HCEC 1CT (cell line): ENCODE data around the gene TSPEAR.

Experiments
- DNase-seq: peaks from one replicate; pipeline ENCODE4 v3.0.0-alpha.2; 2017

Gene TSPEAR

DNA sequence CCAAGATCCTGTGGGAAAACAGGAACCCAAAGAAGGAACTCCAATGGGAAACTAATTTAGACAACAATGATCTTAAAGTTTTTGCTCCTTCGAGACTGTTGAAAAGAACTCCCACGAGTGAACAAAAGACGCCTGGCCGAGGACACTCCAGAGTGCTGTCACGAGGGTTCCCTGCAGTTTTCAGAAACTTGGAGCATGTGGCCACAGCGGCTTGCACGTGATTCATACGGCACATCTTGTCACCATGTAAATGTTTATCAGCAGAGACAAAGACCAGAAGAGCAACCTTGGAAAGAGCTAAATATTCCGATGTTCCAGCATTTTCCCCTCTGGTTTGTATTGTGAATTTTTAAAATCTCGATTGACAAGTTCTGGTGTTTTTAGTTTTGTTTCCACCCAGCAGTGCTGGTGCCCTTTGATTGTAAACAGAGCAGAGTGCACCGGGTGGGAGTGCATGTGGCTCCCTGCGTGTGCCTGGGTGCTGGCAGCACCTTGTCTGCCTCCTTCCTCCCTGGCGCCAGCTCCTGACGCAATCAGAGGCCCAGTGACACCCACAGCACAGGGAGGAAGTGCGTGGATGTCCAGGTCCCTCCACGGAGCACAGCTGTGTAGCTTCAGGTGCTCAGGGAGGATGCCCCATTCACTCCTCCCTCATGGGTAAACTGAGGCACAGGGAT lies 233.1 kb downstream of the TSPEAR start:
- no peak for DNase-seq

DNA sequence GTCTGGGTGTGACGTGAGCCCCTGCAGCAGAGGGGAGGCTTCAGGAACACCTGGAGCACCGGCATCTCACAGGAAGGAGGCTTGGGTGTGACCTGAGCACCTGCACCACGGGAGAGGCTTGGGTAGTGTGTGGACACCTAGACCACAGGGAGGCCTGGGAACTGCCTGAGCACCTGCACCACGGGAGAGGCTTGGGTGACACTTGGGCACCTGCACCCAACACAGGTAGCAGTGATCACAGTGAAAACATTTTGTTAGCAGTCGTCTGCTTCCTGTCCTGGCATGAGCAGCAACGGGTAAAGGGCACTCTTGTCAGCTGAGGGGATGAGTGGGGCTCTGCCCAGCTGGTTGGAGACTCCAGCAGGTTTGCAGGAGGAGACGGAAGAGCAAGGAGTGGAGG lies 233.7 kb downstream of the TSPEAR start:
- DNase-seq, result no peak

DNA sequence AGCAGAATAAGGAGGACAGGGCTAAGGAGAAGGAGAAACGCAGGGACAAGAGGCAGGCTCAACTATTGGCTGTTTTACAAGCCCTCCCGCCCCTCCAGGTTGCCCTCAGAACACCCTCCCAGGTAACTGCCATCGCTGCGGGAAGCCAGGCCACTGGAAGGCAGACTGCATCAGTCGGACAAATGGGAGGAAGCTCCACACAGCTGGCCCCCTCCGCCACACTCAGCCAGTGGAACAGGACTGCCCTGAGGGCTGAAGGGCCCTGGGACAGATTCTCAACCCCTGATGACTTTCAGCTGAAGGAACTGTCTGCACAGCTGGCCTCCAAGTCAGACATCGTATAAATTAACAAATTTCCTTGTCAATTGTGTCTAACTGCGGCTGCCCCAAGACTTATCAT lies 234.2 kb downstream of the TSPEAR start:
- no peak for DNase-seq

DNA sequence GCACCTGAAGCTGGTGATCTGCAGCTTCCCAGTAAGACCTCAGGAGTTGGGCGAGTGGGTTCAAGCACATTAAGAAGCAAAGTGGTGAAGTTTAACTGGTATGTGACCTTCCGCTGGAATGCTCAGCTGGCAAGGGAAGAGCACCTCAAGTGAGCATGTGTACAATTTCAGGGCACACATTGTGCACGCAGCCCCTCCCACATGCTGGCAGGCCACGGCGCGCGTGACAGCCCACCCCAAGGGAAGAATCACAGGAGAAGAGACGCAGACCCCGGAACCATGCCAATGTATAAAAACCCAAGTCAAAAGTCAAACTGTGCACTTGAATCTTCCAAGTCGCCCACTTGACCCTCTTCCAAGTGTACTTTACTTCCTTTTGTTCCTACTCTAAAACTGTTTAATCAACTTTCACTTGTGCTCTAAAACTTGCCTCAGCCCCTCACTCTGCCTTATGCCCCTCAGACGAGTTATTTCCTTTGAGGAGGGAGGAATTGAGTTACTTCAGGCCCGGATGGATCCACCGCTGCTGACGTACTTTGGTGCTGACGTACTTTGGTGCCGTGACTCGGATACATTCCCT lies 236.0 kb downstream of the TSPEAR start:
- no peak for DNase-seq

DNA sequence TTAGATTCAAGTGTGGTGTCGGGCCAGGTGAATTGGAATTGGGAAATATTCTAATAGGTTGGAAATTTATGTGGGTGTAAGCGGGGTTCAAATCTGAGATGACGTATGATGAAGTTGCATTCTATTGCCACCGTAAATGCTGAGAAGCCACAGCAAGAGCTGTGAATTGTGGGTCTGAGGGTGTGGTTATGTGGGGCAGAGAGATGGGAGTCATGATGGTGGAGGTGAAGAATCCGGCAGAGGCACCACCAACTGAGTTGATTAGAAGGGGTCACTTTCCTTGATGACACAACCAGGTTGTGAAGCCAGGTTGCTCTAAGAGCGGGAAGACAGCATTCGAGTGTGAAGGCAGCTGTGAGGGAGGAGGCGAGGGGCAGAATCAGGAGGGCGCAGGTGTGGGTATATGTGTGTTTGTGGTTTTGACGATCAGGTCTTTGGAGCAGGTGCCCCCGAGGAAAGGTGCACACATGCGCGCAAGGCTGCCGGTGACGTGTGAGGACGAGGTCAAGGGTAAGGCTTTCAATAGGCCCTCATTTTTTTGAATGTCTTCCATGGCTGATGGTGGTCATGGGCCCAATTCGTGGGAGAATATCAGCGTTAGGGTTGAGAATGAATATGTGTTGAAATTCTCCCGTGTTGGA lies 237.3 kb downstream of the TSPEAR start:
- no peak for DNase-seq

DNA sequence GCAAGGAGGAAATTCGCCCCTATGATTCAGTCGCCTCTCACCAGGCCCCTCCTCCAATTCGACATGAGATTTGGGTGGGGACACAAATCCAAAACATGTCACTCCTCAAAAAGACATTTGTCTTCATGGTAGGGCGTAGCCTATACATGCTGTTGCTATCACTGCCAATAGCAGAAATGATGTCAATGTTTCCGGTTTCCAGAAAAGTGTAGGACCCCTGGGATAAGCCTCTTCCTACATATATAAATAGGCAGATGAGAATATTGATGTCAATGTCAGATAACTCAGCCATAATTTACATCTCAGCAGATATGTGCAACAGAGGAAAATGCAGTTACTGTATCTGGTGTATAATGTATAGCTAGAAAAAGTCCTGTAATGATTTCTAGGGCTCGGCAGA lies 239.4 kb downstream of the TSPEAR start:
- DNase-seq, result no peak

DNA sequence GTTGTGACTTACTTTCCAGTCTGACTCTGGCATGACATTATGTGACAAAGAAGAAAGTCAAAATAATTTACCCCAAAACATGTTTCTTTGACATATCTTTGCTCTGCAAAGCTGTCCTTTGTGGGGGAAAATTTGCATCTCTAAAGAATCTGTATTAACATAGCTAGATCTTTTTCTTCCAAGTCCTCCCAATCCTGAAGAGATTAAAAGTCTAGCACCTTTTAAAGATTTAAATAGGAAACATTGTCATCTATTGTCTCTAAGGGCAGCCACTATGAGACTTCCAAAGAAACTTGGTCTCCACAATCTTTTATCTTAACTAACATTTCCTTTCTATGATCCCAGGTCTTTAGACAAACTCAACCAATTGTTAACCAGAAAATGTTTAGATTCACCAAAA lies 240.0 kb downstream of the TSPEAR start:
- no peak for DNase-seq

DNA sequence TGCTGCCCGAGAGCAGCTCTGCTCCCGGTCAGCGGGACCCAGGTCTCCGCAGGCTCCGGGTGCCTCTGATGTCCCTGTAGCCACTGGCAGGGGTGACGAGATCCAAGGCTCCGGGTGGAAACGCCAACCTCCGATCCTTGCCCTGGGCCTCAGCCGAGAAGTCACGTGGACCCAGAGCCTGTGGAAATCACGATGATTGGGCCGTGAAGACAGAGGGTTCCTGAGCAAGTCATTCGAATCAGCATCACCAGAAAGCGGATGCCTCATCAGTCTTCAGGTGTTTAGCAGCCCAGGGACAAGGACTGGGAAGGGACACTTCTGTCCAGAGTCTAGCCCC lies 243.5 kb downstream of the TSPEAR start:
- no peak for DNase-seq

DNA sequence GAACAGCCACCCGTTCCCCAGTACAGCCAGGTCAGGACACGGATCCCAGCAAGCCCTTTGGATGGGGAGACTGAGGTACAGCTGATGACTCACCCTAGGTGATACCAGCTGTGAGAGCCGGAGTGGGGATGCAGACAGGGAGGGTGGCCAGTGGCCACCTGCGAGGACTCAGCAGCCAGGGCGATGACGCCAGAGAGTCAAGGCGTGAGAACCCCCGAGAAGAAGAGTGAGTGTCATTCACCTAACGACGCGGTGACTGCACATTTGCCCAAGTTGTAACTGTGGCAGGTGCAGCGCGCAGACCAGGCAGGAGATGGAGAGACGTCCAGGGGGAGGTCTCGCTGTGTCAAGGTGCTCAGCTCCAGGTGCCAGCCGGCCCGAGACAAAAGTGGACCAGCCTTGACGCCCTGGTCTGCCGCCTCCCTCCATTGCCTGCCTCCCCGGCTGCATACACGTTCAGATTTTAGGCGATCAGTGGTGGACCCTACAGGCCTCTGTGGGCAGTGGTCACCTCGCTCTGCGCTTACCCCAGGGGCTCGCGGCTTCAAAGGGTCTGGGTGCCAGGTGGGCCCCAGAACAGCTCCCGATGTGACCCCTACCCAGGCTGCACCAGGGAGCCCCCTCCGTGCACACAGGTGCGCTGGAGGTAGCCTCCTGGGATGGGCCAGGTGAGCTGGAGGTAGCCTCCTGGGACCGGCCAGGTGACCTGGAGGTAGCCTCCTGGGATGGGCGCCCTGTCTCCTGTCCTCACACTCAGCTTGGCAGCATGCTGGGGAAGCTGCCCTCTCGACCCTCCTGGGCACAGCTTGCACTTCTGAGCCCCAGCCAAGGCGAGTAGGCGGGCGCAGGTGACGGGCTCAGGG lies 244.1 kb downstream of the TSPEAR start:
- DNase-seq, result no peak

DNA sequence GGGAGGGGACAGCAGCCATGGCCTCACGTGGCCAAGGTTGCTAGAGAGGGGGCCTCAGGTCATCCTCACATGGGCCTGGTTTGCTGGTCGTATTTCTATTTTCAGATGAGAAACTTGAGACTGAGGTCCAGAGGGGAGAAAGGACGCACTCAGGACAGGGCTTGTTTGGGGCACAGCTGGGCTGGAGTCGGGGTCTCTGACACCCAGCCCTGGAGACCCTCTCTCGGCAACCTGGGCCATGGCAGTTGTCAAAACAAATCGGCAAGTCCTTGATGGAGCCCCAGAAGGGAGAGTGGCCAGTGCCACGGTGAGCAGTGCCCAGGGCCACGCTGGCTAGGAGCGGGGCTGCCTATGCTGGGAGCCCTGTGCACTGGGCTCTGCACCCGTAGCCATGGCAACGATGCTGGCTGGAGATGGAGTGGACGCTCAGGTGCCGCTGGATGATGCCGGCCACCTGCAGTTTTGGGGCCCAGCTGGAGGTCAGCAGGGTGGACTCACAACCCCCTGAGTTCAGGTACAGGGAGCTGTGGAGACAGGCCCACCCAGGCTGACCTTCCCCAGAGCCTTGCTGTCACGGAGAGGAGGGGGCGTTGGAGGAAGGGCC lies 244.9 kb downstream of the TSPEAR start:
- no peak for DNase-seq

DNA sequence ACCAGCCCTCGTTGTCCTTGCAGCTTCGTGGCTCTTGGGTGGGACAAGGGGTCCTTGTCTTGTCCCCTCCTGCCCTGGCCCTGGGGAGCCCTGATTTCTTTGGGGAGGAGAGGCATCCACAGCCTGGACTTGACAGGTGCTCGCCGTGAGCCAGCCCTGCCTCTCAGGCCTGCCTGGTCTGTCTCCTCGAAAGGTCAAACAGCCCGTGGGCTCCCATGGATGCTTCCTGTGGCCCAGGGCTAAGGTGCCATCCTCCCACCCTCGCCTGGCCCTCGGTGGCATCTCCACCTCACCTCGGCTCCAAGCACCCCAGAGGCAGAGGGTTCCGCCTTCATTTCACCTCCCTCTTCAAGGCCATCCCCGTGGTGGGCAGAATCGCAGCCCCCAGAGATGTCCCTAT lies 247.0 kb downstream of the TSPEAR start:
- no peak for DNase-seq

DNA sequence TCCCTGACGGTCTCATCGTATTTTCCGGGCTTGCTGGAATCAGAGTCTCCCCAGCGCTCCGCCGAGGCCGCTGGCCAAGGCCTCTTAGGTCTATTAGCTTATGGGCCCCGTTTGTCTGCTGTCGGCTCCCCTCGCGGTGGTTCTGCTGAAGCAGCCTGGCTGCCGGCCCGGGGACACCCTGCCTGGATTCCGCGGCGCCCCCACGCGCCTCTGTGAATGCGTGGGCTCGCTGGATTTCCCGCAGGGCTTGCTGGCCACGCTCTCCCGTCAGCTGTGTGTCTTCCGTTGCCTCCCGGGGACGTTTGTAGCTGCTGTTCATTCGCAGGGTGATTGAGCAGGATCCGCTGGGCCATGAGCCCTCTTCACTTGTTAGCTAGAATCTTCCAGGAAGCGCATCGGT lies 247.6 kb downstream of the TSPEAR start:
- no peak for DNase-seq

DNA sequence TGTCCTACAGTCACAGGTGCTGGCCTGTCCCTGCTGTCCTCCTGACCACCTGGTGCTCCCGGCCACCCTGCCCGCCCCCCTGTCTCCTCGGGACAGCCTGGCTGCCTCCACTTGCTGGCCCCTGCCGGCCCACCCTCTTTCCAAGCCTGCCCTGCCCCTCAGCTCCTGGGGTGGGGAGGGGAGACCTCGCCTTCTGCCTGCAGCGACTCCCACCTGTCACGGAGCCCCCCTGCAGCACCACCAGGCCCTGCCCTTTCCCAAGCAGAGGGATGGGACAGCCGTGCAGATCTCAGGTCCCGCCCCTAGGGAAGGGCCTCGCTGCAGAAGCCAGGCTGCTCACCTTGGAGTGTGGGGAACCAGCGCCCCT lies 248.6 kb downstream of the TSPEAR start:
- no peak for DNase-seq

DNA sequence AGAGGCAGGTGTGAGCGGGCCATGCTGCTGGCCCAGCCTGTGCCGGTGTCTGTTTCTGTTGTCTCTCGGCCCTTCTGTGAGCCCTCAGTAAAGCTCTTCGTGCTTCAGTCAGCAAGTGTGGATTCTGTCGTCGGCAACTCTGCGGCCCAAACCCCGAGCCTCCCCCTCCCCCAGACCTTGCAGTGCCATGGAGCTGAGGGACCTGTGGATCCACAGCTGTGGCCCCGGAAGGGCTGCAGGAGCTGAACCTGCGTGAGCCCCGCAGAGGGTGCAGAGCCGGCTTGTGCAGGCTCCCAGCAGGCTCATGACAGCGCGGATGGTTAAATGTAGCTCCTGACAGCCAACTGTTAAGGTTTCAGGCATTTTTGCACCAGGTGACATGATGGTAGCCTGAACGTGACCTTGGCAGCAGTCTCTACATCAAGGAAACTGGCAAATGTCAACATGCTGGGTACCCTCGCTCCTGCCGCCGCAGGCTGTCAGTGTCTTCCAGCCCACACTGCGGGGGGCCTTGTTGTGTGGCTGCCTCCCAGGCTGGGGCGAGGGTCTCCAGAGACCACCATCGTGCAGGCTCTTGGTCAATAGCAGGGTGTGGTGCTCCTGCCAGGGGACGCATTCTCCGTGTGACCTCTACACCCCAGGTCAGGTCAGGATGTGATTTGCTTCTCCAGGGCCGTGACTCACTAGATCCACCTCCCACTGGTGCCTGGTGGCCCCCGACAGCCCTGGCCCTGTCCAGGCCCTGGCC lies 249.1 kb downstream of the TSPEAR start:
- no peak for DNase-seq

DNA sequence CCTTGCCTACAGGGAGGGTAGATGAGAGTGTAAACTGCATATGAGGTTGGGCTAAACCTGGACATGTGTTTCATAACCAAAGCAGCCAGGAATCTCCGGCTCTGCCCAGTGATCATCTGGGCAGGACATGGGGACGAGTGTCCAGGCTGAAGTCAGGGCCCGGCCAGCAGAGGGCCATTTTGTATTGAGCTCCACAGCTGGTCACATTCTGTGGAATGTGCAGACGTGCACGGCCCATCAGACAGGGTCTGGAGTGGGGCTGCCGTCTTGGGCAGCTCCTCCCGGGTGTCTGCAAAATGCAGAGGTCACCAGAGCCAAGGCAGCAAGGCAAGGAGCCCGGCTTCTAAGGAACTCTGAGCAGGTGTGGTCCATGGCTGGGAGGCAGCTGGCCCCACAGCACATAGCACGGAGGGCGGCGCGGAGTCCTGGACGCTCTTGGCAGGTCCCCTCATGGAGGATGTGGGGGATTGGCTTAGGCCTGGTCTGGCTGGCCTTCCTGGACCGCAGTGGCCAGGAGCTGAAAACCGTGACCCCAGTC lies 249.8 kb downstream of the TSPEAR start:
- DNase-seq, result no peak

DNA sequence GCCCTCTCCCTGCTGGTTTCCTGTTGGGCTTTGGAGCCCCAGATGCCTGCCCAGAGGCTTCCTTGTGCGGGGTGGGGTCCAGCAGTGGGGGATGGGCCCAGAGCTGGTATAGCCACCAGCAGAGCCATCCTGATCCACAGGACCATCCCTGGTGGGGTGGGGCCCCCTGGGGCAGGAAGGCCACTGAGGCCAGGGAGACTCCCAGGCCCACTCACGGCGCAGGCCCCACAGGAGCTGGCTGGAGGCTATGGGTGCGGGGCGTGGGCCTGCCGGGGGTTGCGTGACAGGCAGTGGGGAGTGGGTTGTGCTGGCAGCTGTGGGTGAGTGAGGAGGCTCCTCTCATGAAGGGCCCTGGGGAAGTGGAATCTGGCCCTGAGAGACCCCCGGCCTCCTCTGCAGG lies 250.4 kb downstream of the TSPEAR start:
- no peak for DNase-seq

DNA sequence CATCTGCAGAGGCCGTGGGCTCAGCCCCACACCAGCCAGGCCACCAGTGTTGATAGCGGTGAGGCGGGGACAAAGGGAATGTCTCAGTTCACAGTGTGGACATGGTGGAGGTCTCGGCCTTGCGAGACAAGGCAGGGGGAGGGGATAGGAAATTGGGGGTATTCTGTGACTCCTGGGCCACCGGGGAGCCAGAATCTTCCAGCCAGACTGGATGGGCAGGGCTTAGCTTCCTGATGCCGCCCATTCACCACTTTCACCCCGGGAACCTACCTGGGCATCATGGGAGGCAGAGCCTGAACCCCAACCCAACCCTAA lies 251.0 kb downstream of the TSPEAR start:
- DNase-seq, result no peak

DNA sequence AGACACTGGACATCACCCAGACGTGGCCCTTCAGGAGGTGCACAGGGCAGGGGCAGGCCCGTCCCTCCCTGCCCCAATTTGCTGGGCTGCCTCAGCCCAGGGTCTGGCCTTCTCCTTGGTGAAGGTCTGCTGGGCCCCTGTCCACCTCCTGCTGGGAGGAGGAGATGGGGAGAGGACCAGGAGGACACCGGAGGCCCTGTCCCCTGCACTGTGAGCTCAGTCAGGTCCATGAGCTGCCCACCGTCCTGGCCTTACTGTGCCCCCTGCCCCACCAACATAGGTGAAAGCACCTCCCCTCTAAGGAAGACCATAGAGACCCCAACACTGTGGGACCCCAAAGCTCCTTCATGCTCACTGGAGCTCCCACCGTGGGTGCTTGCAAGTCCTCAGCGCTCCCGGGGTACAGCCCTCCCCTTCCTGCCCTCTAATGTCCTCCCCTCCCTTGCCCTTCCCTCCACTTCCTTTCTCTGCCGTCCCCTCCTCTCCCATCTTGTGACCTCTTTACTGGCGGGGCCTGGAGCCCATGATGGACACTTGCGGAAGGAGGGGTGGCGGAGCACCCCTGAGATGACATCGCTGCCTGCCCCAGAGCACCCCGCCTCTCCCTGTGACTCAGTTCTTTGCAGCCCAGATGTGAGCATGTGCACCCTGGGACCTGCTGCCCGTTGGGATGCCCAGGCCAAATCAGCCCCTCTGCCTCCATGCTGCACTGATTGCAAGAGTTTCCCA lies 251.5 kb downstream of the TSPEAR start:
- DNase-seq, result no peak

DNA sequence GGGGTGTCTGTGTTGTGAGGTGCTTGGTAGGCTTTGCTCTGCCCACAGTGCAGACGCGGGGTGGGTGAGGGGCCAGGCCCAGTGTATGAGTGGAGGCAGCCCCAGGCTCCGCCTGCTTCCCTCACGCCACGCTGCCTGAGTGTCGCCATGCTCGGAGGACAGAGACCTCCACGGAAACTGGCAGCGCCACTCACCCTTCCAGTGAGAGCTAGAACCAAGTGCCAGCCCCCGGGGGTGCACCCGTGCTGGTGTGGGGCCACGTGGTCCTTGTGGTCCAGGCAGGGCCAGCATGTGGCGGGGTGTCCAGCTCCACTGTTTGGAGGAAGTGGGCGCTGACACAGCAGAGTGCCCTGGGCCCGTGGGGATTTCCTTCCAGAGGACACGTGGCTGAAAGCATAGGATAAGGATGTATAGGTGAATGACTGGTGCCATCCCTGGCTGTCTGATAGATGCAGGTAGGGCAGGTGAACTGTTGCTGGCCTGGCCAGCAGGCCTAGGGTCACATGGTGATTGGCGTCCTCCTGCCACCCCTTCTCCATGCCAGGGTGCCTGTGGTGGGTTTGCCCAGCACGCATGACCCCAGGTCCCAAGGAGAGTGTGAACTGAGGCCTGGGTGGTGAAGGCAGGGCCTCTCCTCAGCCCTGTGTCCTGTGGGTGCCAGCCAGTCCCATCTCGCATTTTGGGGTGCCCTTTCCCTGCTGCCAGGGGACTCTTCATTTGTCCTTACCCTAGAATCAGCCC lies 252.2 kb downstream of the TSPEAR start:
- DNase-seq, result no peak

DNA sequence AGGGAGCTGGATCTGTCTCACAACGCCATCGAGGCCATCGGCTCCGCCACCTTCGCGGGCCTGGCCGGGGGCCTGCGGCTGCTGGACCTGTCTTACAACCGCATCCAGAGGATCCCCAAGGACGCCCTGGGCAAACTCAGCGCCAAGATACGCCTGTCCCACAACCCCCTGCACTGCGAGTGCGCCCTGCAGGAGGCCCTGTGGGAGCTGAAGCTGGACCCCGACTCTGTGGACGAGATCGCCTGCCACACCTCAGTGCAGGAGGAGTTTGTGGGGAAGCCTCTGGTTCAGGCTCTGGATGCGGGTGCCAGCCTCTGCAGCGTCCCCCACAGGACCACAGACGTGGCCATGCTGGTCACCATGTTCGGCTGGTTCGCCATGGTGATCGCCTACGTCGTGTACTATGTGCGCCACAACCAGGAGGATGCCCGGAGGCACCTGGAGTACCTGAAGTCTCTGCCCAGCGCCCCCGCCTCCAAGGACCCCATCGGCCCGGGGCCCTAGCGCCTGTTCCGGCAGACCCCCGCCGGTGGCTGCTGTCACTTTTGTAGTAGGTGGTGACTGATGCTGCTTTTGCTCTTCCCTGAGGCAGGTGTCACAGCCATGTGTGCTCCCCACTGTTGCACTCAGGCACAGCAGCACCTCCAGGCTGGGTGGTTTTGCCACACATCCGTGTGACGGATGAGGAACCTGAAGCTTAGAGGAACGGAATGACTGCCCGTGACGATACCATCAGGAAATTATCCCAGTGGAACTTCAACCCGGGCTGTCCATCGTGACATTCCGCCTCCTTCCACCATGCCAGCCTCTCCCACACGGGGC lies 254.2 kb downstream of the TSPEAR start:
- DNase-seq, result no peak
